ENCODE measurements around the gene GNG11. TPM values are rescaled to one million over a fixed set of nuclear protein-coding genes. Genes with fewer than 3 reads are reported as not detected.

The GNG11 gene
- total and polyA plus RNA-seq, 10 of the 15 experiments (the other 5 are each of a cell fraction or from before 2014, with no cell fraction given): 0.15 to 2.4 (median 0.84) TPM

- Histone ChIP-seq H3K79me2 (ENCODE audit: control insufficient read depth, insufficient read depth, low read length) (no peaks in the 10 kb centered on the region), H3K4me2 (ENCODE audit: control insufficient read depth, insufficient read depth) (no peak overlapping the region), H3K4me3 (no peak overlapping the region), H2AFZ (ENCODE audit: control insufficient read depth, low read depth, low read length) (no peak overlapping the region), H3K27ac (ENCODE audit: control insufficient read depth, insufficient read depth) (no peak overlapping the region), H4K20me1 (ENCODE audit: control insufficient read depth, insufficient read depth) (no peaks in the 10 kb centered on the region), H3K27me3 (replicated peaks in 1 of 2; ENCODE audit: control insufficient read depth in 2 of 2, insufficient read depth in 2 of 2, low read length in 1 of 2) (no peaks in the 10 kb centered on the region), H3K36me3 (ENCODE audit: control insufficient read depth in 2 of 2, insufficient read depth in 2 of 2, low read length in 1 of 2) (no peaks in the 10 kb centered on the region), H3K9ac (ENCODE audit: control insufficient read depth, insufficient read depth, low read length) (no peak overlapping the region), H3K4me1 (ENCODE audit: control insufficient read depth, insufficient read depth, low read length) (no peaks in the 10 kb centered on the region), H3K9me3 (replicated peaks; ENCODE audit: control insufficient read depth, insufficient read depth, low read length) (no peaks in the 10 kb centered on the region)
- ChIA-PET RAD21 (ENCODE audit: unreplicated experiment) (no interaction called here), CTCF (interaction anchor here (0.9 to 4.5 kb wide), 2 partner anchors 21 to 164 kb away, joined by 3 to 25 read pairs; no protein-coding TSS in a partner anchor), SMC1A (ENCODE audit: uncharacterized antibody, unreplicated experiment) (no interaction called here), POLR2A (no interaction called here)
- in situ Hi-C loops (cut with MboI): no loop called here
- 38% methylated on average over 1 of the region's 1 CpG for WGBS (ENCODE audit: insufficient coverage, insufficient replicate concordance, low lambda C conversion rate, missing lambda C conversion rate)
- no TSS peak for BruUV-seq (replicated peaks)
- FAIRE-seq (no peak), DNase-seq (ENCODE audit: low read depth, low spot score) (no peak), ATAC-seq (no peak)
- intact Hi-C loops (cut with micrococcal nuclease; ENCODE audit: unreplicated experiment): loop anchor here (10.0 kb wide), 1 partner anchor 59 kb away; no protein-coding TSS in a partner anchor
- TF ChIP-seq SRF (IDR thresholded peaks at IDR 0.05; ENCODE audit: low read depth in 2 of 2, low read length in 2 of 2): no peak
- TF ChIP-seq CHD4 (IDR thresholded peaks at IDR 0.05): no peak
- no peak for TF ChIP-seq IRF3 (IDR thresholded peaks at IDR 0.05)
- no peak for TF ChIP-seq RB1 (IDR thresholded peaks at IDR 0.05; ENCODE audit: borderline replicate concordance)
- no peak for TF ChIP-seq ZNF687 (IDR thresholded peaks at IDR 0.05)
- TF ChIP-seq RAD51 (IDR thresholded peaks at IDR 0.05): no peak
- TF ChIP-seq IKZF1 (conservative IDR thresholded peaks at IDR 0.05): no peak
- no peak for TF ChIP-seq SPI1 (IDR thresholded peaks at IDR 0.05; ENCODE audit: borderline replicate concordance, insufficient read depth, low read depth, low read length)
- no peak for TF ChIP-seq FOS (IDR thresholded peaks at IDR 0.05; ENCODE audit: borderline replicate concordance, extremely low read depth, insufficient read length)
- no peak for TF ChIP-seq ZNF384 (IDR thresholded peaks at IDR 0.05; ENCODE audit: borderline replicate concordance, low read depth, low read length)
- no peak for TF ChIP-seq WRNIP1 (IDR thresholded peaks at IDR 0.05; ENCODE audit: borderline replicate concordance, low read depth, low read length)
- TF ChIP-seq DPF2 (IDR thresholded peaks at IDR 0.05): no peak
- TF ChIP-seq, protein P1, sequence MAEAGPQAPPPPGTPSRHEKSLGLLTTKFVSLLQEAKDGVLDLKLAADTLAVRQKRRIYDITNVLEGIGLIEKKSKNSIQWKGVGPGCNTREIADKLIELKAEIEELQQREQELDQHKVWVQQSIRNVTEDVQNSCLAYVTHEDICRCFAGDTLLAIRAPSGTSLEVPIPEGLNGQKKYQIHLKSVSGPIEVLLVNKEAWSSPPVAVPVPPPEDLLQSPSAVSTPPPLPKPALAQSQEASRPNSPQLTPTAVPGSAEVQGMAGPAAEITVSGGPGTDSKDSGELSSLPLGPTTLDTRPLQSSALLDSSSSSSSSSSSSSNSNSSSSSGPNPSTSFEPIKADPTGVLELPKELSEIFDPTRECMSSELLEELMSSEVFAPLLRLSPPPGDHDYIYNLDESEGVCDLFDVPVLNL (IDR thresholded peaks at IDR 0.05; ENCODE audit: low read depth, low read length): no peak
- TF ChIP-seq, protein P2, sequence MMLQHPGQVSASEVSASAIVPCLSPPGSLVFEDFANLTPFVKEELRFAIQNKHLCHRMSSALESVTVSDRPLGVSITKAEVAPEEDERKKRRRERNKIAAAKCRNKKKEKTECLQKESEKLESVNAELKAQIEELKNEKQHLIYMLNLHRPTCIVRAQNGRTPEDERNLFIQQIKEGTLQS (IDR thresholded peaks at IDR 0.05; ENCODE audit: borderline replicate concordance, extremely low read depth, low read depth, low read length): no peak
- no peak for TF ChIP-seq HDAC2 (IDR thresholded peaks at IDR 0.05)
- no peak for TF ChIP-seq EZH2 (IDR thresholded peaks at IDR 0.05; ENCODE audit: borderline replicate concordance, control insufficient read depth, low read depth, low read length)
Observed at GRCh38 chr7:93923942-93924341, 2.4 kb downstream of the GNG11 start.

All from GM12878 (cell line).